Kasumi-1 (cell line): ENCODE data around the gene FXYD1.
"Not testable (repeated sequence)": the region's sequence is repeated elsewhere in the genome, so short reads cannot be mapped to it uniquely, and the experiment has no call there.

ENCODE experiments used
- DNase-seq, 2 experiments: peaks; one replicate each; lab custom pipeline; 2025; lab: John Stamatoyannopoulos, UW

Gene FXYD1

GRCh38 chr19:35143231-35143715, 4.6 kb downstream of the FXYD1 start, which contains the start of gene FXYD7:
Gene FXYD7, plus strand, starts transcription at chr19:35143255. Its CDS starts 79 bp downstream, at chr19:35143334.
- DNase-seq, result no peak

- no peak for DNase-seq
These were observed 5.2 kb downstream of the FXYD1 start for GRCh38 chr19:35143818-35144217.

GRCh38 chr19:35144259-35144599, 5.6 kb downstream of the FXYD1 start:
- no peak for DNase-seq

GRCh38 chr19:35144600-35145436, 6.2 kb downstream of the FXYD1 start:
- DNase-seq, result no peak

- DNase-seq, result no peak
These were observed 8.3 kb downstream of the FXYD1 start for GRCh38 chr19:35146746-35147459.

GRCh38 chr19:35149463-35149862, 10.8 kb downstream of the FXYD1 start:
- no peak for DNase-seq

GRCh38 chr19:35150445-35150844, 11.8 kb downstream of the FXYD1 start:
- no peak for DNase-seq

- DNase-seq, result no peak
These were observed 12.8 kb downstream of the FXYD1 start for GRCh38 chr19:35151273-35152065.

GRCh38 chr19:35153129-35153522, 14.5 kb downstream of the FXYD1 start:
- DNase-seq, result not testable (repeated sequence)

GRCh38 chr19:35153701-35154524, 15.3 kb downstream of the FXYD1 start:
- peak; percentile 39 to 64 for DNase-seq

GRCh38 chr19:35154525-35155406, 16.1 kb downstream of the FXYD1 start, which contains the start of gene FXYD5:
Gene FXYD5, plus strand, starts transcription at chr19:35154735. Its CDS starts 816 bp downstream, at chr19:35155551.
- DNase-seq, result peak; percentile 77 to 88

GRCh38 chr19:35155441-35155840, 16.8 kb downstream of the FXYD1 start:
- no peak for DNase-seq

GRCh38 chr19:35155981-35156672, 17.5 kb downstream of the FXYD1 start:
- no peak for DNase-seq

- no peak for DNase-seq
These were observed 18.0 kb downstream of the FXYD1 start for GRCh38 chr19:35156673-35157014.

- no peak for DNase-seq
These were observed 18.8 kb downstream of the FXYD1 start for GRCh38 chr19:35157431-35157830.

GRCh38 chr19:35159606-35160005, 21.0 kb downstream of the FXYD1 start:
- no peak for DNase-seq

- DNase-seq, result no peak
These were observed 22.2 kb downstream of the FXYD1 start for GRCh38 chr19:35160629-35161433.

- no peak for DNase-seq
These were observed 22.8 kb downstream of the FXYD1 start for GRCh38 chr19:35161434-35161743.
